Activated CD4-positive, CD25-positive, alpha-beta regulatory T cell (primary cell): Measurements from ENCODE around the gene AKT3.

ENCODE experiments used
- DNase-seq, 4 experiments: peaks; one replicate each; lab custom pipeline; 2025; lab: John Stamatoyannopoulos, UW

The AKT3 gene

GRCh38 chr1:243553090-243553489, 297.0 kb downstream of the AKT3 start:
- no peak for DNase-seq

- DNase-seq = no peak
Observed at GRCh38 chr1:243550276-243550675, 299.8 kb downstream of the AKT3 start.

GRCh38 chr1:243549791-243550190, 300.3 kb downstream of the AKT3 start:
- no peak for DNase-seq

GRCh38 chr1:243549108-243549507, 300.9 kb downstream of the AKT3 start:
- no peak for DNase-seq

GRCh38 chr1:243548516-243548915, 301.5 kb downstream of the AKT3 start:
- no peak for DNase-seq

GRCh38 chr1:243547891-243548290, 302.2 kb downstream of the AKT3 start:
- no peak for DNase-seq

GRCh38 chr1:243546457-243546856, 303.6 kb downstream of the AKT3 start:
- DNase-seq = no peak

- no peak for DNase-seq
Observed at GRCh38 chr1:243543501-243543900, 306.5 kb downstream of the AKT3 start.

GRCh38 chr1:243542739-243543415, 307.2 kb downstream of the AKT3 start:
- DNase-seq = no peak

- DNase-seq = no peak
Observed at GRCh38 chr1:243539636-243540035, 310.4 kb downstream of the AKT3 start.

GRCh38 chr1:243535014-243535413, 315.0 kb downstream of the AKT3 start:
- DNase-seq = no peak

- DNase-seq = no peak
Observed at GRCh38 chr1:243529512-243529911, 320.5 kb downstream of the AKT3 start.

- DNase-seq = no peak
Observed at GRCh38 chr1:243528459-243529121, 321.5 kb downstream of the AKT3 start.

GRCh38 chr1:243526180-243526579, 323.9 kb downstream of the AKT3 start:
- DNase-seq = no peak

GRCh38 chr1:243525085-243525487, 325.0 kb downstream of the AKT3 start:
- DNase-seq = no peak

- no peak for DNase-seq
Observed at GRCh38 chr1:243523766-243524165, 326.3 kb downstream of the AKT3 start.

- no peak for DNase-seq
Observed at GRCh38 chr1:243520831-243521230, 329.2 kb downstream of the AKT3 start.

GRCh38 chr1:243514927-243515326, 335.1 kb downstream of the AKT3 start:
- DNase-seq = no peak

GRCh38 chr1:243513726-243514491, 336.1 kb downstream of the AKT3 start:
- no peak for DNase-seq

- DNase-seq = no peak
Observed at GRCh38 chr1:243510928-243511327, 339.1 kb downstream of the AKT3 start.

GRCh38 chr1:243508943-243509342, 341.1 kb downstream of the AKT3 start:
- no peak for DNase-seq

- no peak for DNase-seq
Observed at GRCh38 chr1:243508303-243508713, 341.7 kb downstream of the AKT3 start.

- DNase-seq = no peak
Observed at GRCh38 chr1:243507672-243508302, 342.3 kb downstream of the AKT3 start.
